Bone marrow (tissue), 2 donors: ENCODE measurements around the gene PDGFA.

ENCODE experiments used
- DNase-seq, 2 donors: peaks; one replicate each; lab custom pipeline; 2025; lab: John Stamatoyannopoulos, UW

The PDGFA gene

DNA sequence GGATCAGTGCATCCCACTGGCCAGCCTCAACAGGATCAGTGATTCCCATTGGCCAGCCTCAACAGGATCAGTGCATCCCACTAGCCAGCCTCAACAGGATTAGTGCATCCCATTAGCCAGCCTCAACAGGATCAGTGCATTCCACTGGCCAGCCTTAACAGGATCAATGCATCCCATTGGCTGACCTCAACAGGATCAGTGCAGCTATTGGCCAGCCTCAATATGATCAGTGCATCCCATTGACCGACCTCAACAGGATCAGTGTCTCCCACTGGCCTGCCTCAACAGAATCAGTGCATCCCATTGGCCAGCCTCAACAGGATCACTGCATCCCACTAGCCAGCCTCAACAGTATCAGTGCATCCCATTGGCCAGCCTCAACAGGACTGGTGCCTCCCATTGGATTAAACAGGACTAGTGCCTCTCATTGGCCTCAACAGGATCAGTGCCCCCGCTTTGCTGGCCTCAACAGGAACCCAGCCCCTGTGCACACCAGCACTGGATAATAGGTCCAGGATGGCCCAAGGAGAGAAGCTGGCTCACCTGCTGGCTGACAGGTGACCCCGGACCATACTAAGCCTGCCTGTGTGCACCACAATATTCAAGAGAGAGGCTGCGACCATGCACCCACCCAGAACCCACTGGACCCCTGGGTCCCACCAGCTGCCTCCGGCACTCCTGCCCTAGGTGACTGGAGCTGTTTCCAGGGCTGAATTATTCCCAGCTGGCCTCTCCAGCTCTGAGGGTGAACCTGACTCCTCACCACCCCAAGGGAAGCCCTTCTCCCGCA lies 59.9 kb downstream of the PDGFA start:
- no peak for DNase-seq

GRCh38 chr7:458511-459245 lies 61.0 kb downstream of the PDGFA start:
- DNase-seq: no peak

DNA sequence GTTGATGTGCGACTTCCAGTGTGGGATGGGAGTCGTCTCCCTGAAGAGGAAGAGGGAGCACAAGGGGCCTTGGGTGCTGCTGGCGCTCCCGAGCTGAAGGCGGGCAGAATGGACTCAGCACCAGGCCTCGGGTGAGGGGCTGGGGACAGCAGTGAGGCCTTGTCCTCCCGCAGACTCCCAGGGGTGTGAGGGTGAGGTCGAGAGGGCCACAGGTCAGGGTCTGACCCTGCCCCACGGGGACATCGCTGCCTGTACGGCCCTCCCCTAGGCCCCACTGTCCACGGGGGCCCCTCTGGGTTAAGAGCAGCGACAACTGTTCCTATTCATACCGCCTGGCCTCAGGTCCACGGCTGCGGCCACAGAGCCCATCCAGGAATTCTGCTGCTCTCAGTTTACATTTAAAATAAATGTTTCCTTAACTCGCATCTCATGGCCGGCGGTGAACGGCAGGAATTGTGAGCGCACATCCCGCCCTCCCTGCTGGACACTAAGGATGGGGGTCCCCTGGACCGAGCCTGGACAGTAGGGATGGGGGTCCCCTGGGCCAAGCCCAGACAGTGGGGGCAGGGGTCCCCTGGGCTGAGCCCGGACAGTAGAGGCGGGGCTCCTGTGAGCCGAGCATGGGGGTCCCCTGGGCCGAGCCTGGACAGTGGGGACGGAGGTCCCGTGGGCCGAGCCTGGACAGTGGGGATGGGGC lies 61.7 kb downstream of the PDGFA start:
- no peak for DNase-seq

DNA sequence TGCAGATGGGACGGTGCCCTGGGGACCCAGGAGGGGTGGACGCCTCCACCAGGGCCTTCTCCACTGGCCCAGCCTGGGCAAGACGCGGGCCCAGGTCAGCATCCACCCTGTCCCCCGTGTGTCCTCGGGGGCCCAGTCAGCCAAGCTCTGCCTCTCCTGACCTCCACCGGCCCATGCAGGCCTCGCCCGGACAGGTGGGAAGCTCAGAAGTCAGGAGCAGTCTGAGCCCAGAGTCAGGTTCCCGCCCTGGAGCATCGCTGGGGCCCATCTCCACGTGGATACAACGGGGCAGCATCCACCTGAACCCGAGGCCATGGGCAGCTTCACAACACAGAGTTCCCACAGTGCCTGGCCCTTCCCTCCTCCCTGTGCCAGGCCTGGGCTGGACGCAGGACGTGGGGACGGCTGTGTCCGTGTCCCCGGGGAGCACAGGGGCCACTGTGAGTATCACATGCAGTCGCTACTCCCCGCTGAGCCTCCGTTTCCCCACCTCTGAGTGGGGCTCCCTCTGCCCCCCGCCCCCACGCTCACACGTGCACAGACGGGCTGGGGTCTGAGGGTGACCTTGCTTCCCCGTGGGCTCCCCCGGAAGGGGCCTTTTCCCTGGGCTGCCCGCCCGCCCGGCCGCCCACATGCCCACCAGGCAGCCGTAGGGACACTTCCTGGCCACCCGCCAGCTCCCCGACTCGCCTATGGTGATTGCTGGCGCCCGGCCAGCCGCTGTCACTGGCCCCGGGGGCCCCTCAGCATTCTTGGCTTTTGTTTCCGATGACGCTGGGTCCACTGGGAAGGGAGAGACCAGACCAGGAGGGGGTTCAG lies 64.3 kb downstream of the PDGFA start:
- no peak for DNase-seq

- DNase-seq: no peak
These were observed 65.1 kb downstream of the PDGFA start for GRCh38 chr7:454356-455109.

- no peak for DNase-seq
These were observed 65.9 kb downstream of the PDGFA start for GRCh38 chr7:453597-454306.

DNA sequence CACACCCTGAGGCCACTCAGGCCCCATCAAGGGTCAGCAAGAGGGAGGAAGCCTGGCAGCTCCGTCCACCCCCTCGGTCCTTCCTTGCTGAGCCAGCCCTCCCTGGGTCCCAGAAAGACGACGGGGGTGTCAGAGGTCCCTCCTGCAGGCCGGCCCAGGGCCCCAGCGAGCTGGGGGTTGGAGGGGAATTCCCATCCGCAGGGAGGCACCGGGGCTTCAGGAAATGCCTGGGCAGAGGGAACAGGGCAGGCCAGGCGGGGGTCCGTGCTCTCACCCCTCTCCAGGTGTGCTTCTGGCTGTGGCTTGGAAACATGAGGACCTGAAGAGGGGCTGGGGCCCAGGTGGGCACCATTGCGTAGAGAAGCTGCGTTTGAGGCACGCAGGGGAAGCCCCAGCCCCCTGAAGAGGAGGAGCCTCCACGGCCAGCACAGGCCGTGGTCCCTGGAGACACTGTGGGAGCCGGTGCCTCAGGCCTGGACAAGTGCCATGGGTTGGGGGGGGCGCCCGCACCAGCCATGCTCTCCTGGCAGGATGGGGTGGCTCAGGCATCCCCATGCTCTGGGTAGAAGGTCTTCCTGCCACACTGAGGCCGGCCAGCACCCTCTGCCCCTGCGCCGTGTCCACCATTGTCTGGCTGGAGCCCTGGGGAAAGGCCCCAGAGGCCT lies 66.7 kb downstream of the PDGFA start:
- DNase-seq: no peak

DNA sequence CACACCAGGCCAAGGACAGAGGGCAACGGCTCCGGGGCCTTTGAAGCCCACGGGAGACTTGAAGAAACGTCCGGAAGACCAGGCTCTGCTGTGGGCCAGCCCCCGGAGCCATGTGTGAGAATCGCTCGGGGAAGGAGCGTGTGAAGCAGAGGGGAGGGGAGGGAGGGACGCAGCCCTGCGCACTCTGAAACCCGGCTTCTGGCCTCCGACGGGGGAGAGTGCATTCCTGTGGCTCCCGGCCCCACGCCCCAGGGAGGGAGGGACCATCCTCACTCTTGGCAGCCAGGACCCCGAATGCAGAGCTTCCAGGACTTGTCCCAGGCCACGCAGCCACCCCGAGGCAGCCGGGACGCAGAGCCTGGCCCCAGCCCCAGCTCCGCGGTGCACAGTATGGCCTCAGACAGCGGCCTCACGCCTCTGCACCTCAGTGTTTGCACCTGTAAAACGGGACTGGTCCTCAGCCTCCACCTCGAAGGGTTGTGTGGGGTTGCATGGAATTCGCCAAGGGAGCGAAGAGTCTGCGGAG lies 67.4 kb downstream of the PDGFA start:
- DNase-seq: no peak

DNA sequence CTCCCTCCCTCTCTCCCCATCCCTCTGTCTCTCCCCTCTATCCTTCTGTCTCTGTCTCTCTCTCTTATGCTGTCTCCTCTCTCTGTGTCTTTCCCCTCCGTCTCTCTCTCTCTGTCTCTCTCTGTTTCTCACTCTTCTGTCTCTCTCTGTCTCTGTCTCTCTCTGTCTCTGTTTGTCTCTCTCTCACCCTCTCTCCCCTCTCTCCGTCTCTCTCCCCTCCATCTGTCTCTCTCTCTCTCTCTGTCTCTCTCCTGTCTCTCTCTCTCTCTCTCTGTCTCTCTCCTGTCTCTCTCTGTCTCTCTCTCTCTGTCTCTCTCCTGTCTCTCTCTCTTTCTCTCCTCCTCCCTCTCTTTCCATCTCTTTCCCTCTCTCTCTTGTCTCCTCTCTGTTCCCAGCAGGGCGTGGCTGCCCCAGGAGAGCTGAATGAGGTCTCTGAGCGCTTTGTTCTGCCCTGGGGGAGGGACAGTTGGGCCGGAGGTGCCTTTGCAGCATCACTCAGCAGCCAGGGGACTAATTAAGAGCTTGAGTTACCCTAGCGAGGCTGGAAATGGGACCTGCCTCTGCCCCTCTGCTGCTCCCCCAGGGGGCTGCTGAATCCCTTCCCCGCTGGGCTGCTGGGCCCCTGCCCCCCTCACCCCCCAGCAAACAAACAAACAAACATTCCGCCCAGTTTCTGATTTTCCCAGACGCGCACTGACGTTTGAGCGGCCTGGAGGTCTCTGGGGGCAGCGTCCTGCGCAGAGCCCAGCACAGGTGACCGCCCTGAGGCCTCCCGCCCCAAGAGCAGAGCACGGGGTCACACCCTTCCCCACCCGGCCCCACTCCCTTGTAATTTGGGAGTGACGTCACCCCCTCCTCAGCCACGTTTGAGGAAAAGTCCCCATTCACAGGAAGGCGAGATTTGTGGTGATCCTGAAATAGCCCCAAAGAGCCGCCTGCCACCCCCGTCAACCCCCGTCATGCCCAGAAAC lies 68.1 kb downstream of the PDGFA start:
- DNase-seq: no peak

- DNase-seq: no peak
These were observed 68.9 kb downstream of the PDGFA start for GRCh38 chr7:450741-451140.

DNA sequence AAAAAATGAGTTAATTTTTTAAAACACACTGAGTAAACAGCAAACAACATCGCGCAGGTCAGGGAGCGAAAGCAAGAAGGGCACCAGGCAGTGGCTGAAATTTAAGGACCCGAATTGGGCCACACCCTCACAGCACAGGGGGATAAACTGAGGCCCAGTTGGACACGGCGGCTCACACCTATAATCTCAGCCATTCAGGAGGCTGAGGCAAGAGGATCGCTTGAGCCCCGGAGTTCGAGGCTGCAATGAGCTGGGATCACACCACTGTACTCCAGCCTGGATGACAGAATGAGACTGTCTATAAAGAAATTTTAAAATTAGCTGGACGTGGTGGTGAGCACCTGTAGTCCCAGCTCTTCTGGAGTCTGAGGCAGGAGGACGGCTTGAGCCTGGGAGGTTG lies 69.6 kb downstream of the PDGFA start:
- no peak for DNase-seq

- no peak for DNase-seq
These were observed 70.2 kb downstream of the PDGFA start for GRCh38 chr7:449324-450019.

- DNase-seq: no peak
These were observed 72.1 kb downstream of the PDGFA start for GRCh38 chr7:447523-447922.
